Loucy (cell line): ENCODE data around the gene HOXD11.

Experiments
- CTCF ChIP-seq: fragments of 200-600 bp; sonication (generic); conservative IDR thresholded peaks from 2 replicates; pipeline ENCODE4 v1.5.1; 2014; ENCODE audit warnings: mild to moderate bottlenecking, antibody characterized with exemption, low read length
- EZH2phosphoT487 ChIP-seq: fragments of 200-600 bp; IDR thresholded peaks from 2 replicates; pipeline ENCODE4 v1.6.1; 2018; ENCODE audit warnings: antibody characterized with exemption, mild to moderate bottlenecking, moderate library complexity, borderline replicate concordance

GRCh38 chr2:176122683-176123410, 15.8 kb downstream of the HOXD11 start, which contains the start of gene HOXD9:
- no peak for TF ChIP-seq CTCF
- TF ChIP-seq EZH2phosphoT487: no peak
